Omental fat pad (tissue), 4 donors: ENCODE measurements around the gene ZNF669. TPM values are rescaled to one million over a fixed set of nuclear protein-coding genes. Genes with fewer than 3 reads are reported as not detected.
"Not testable (repeated sequence)": the region's sequence is repeated elsewhere in the genome, so short reads cannot be mapped to it uniquely, and the experiment has no call there.

Source experiments
- ATAC-seq: fragments of 150-250 bp; one replicate; pipeline ENCODE4 v1.9.1; 2016; ENCODE audit warnings: mild to moderate bottlenecking, moderate library complexity; ENCODE audit not compliant: low FRiP score
- DNase-seq: peaks from one replicate; pipeline ENCODE4 v3.0.0-alpha.2; 2019; ENCODE audit warnings: low spot score
- CTCF ChIP-seq, 3 donors: fragments of 450-650 bp; IDR thresholded peaks; one replicate each; pipeline ENCODE4 v1.5.1; 2016 to 2017; ENCODE audit warnings: antibody characterized with exemption in 3 of 3, mild to moderate bottlenecking in 3 of 3, moderate library complexity in 2 of 3
- total RNA-seq, 4 donors: library from RNA; depleted of rRNA; stranded (reverse); fragments of >200 nt; gene quantifications; one replicate each; pipeline ENCODE4 v1.1.0, GENCODE V29; 2016

ZNF669 gene
- total RNA-seq: 1 to 10 TPM; 4.0 to 9.1 (median 6.3) TPM

GRCh38 chr1:247103859-247104591 lies at the start of gene ZNF669:
ZNF669 (minus strand) TSS chr1:247104356; CDS start chr1:247104199, 157 bp downstream.
- ATAC-seq (peak; percentile 99), DNase-seq (peak; percentile 88)
- TF ChIP-seq CTCF (IDR thresholded peaks at IDR 0.05): no peak

GRCh38 chr1:247147781-247148180 lies 43.6 kb upstream of the ZNF669 start:
- DNase-seq (no peak), ATAC-seq (no peak)
- TF ChIP-seq CTCF (IDR thresholded peaks at IDR 0.05): no peak

- ATAC-seq, DNase-seq: not testable (repeated sequence)
Measured at GRCh38 chr1:247147120-247147519, 43.0 kb upstream of the ZNF669 start.

- no peak for TF ChIP-seq CTCF (IDR thresholded peaks at IDR 0.05)
- DNase-seq: no peak
- ATAC-seq: no peak
Measured at GRCh38 chr1:247146671-247147070, 42.5 kb upstream of the ZNF669 start.

GRCh38 chr1:247145279-247145678 lies 41.1 kb upstream of the ZNF669 start:
- TF ChIP-seq CTCF (IDR thresholded peaks at IDR 0.05): no peak
- DNase-seq (no peak), ATAC-seq (no peak)

GRCh38 chr1:247139557-247139956 lies 35.4 kb upstream of the ZNF669 start:
- not testable (repeated sequence) for ATAC-seq, DNase-seq

GRCh38 chr1:247131236-247131635 lies 27.1 kb upstream of the ZNF669 start:
- ATAC-seq: no peak
- TF ChIP-seq CTCF (IDR thresholded peaks at IDR 0.05): no peak
- no peak for DNase-seq

GRCh38 chr1:247127519-247128282 lies 23.5 kb upstream of the ZNF669 start:
- not testable (repeated sequence) for ATAC-seq, DNase-seq

- ATAC-seq: peak; percentile 57
- DNase-seq: not testable (repeated sequence)
Measured at GRCh38 chr1:247126601-247127000, 22.4 kb upstream of the ZNF669 start.

- DNase-seq: not testable (repeated sequence)
Measured at GRCh38 chr1:247126166-247126565, 22.0 kb upstream of the ZNF669 start.

More at GRCh38 chr1:247126166-247126565, 22.0 kb upstream of the ZNF669 start:
- peak; percentile 100 for ATAC-seq
